GM23338 (cell line): ENCODE results near the gene PKM. TPM values are rescaled to one million over a fixed set of nuclear protein-coding genes. Genes with fewer than 3 reads are reported as not detected.
A peak's percentile ranks its signal among the peaks of the same experiment; 100 is the strongest.

Source experiments
- ATAC-seq: fragments of 200-7000 bp; cut with Tn5 transposase; 3 replicates; pipeline ENCODE4 v1.9.1; 2020
- DNase-seq: peaks from one replicate; pipeline ENCODE4 v3.0.0-alpha.2; 2015; ENCODE audit warnings: low spot score
- H2AFZ ChIP-seq: fragments of 200-600 bp; sonication (generic); 2 replicates; pipeline ENCODE4 v1.8.0; 2016; ENCODE audit warnings: antibody characterized with exemption, mild to moderate bottlenecking, moderate library complexity
- H3F3A ChIP-seq: fragments of 200-600 bp; sonication (generic); replicated peaks from 2 replicates; pipeline ENCODE4 v1.8.0; 2017; ENCODE audit warnings: antibody characterized with exemption, mixed run types, low read depth
- H3K27ac ChIP-seq: fragments of 200-600 bp; sonication (generic); 2 replicates; pipeline ENCODE4 v1.6.1; 2016; ENCODE audit warnings: low read depth
- H3K27me3 ChIP-seq: fragments of 200-600 bp; sonication (generic); 2 replicates; pipeline ENCODE4 v1.8.0; 2016; ENCODE audit warnings: mild to moderate bottlenecking, mixed run types, moderate library complexity; ENCODE audit not compliant: insufficient read depth
- H3K36me3 ChIP-seq: fragments of 200-600 bp; sonication (generic); 2 replicates; pipeline ENCODE4 v1.8.0; 2016; ENCODE audit warnings: mild to moderate bottlenecking; ENCODE audit not compliant: insufficient read depth
- H3K4me1 ChIP-seq: fragments of 200-600 bp; sonication (generic); 2 replicates; pipeline ENCODE4 v1.8.0; 2016; ENCODE audit warnings: mild to moderate bottlenecking, moderate library complexity; ENCODE audit not compliant: insufficient read depth
- H3K4me2 ChIP-seq: fragments of 200-600 bp; sonication (generic); 2 replicates; pipeline ENCODE4 v1.7.1; 2017; ENCODE audit warnings: mixed run types
- H3K4me3 ChIP-seq: fragments of 200-600 bp; sonication (generic); 2 replicates; pipeline ENCODE4 v1.6.1; 2016; ENCODE audit warnings: mixed run types
- H3K79me2 ChIP-seq: fragments of 200-600 bp; sonication (generic); replicated peaks from 2 replicates; pipeline ENCODE4 v1.8.0; 2017; ENCODE audit warnings: mild to moderate bottlenecking; ENCODE audit not compliant: insufficient read depth
- H3K9me2 ChIP-seq: fragments of 200-600 bp; sonication (generic); 2 replicates; pipeline ENCODE4 v1.8.0; 2017; ENCODE audit not compliant: insufficient read depth
- H4K20me1 ChIP-seq: fragments of 200-600 bp; sonication (generic); replicated peaks from 2 replicates; pipeline ENCODE4 v1.8.0; 2017; ENCODE audit warnings: mild to moderate bottlenecking; ENCODE audit not compliant: insufficient read depth
- H3K27ac Mint-ChIP-seq: 2 replicates; pipeline ENCODE4 v1.8.0; 2020; ENCODE audit warnings: inconsistent platforms, mild to moderate bottlenecking, moderate library complexity, mixed read lengths
- H3K27me3 Mint-ChIP-seq: 3 replicates; pipeline ENCODE4 v1.8.0; 2022; ENCODE audit warnings: low read depth, mild to moderate bottlenecking, moderate library complexity, mixed read lengths, inconsistent platforms; ENCODE audit not compliant: insufficient read depth, poor library complexity
- H3K36me3 Mint-ChIP-seq: 3 replicates; pipeline ENCODE4 v1.8.0; 2021; ENCODE audit warnings: low read depth, mild to moderate bottlenecking, inconsistent platforms, moderate library complexity, mixed read lengths
- H3K4me1 Mint-ChIP-seq: 3 replicates; pipeline ENCODE4 v1.8.0; 2020; ENCODE audit warnings: mild to moderate bottlenecking, inconsistent platforms, mixed read lengths
- H3K4me3 Mint-ChIP-seq: 3 replicates; pipeline ENCODE4 v1.8.0; 2021; ENCODE audit warnings: moderate library complexity, mild to moderate bottlenecking, inconsistent platforms, mixed read lengths
- H3K9me3 Mint-ChIP-seq: 3 replicates; pipeline ENCODE4 v1.8.0; 2020; ENCODE audit warnings: moderate library complexity, mild to moderate bottlenecking, inconsistent platforms, mixed read lengths
- CREB1 ChIP-seq: fragments of 250-450 bp; sonication (Bioruptor Pico); IDR thresholded peaks from 2 replicates; pipeline ENCODE4 v1.5.0; 2020; ENCODE audit warnings: low read depth, mild to moderate bottlenecking, moderate library complexity
- EZH2 ChIP-seq: fragments of 200-600 bp; sonication (generic); IDR thresholded peaks from one replicate; pipeline ENCODE4 v1.8.0; 2017; ENCODE audit warnings: antibody characterized with exemption, mild to moderate bottlenecking, low read depth; ENCODE audit not compliant: unreplicated experiment
- EZH2phosphoT487 ChIP-seq: fragments of 200-600 bp; sonication (generic); IDR thresholded peaks from one replicate; pipeline ENCODE4 v1.8.1; 2018; ENCODE audit warnings: antibody characterized with exemption; ENCODE audit not compliant: unreplicated experiment
- NANOG ChIP-seq: IDR thresholded peaks from 2 replicates; pipeline ENCODE4 v1.6.1; 2016; ENCODE audit warnings: antibody characterized with exemption, borderline replicate concordance
- POLR2AphosphoS5 ChIP-seq: IDR thresholded peaks from 2 replicates; pipeline ENCODE4 v1.6.1; 2016; ENCODE audit warnings: antibody characterized with exemption, low read depth
- REST ChIP-seq: IDR thresholded peaks from one replicate; pipeline ENCODE4 v1.6.1; 2018; ENCODE audit warnings: antibody characterized with exemption; ENCODE audit not compliant: unreplicated experiment
- STAT1 ChIP-seq: IDR thresholded peaks from one replicate; pipeline ENCODE4 v1.6.1; 2016; ENCODE audit warnings: antibody characterized with exemption; ENCODE audit not compliant: unreplicated experiment
- ZNF331 ChIP-seq: fragments of 250-450 bp; sonication (Bioruptor Pico); IDR thresholded peaks from 2 replicates; pipeline ENCODE4 v1.5.0; 2020; ENCODE audit warnings: low read depth, mild to moderate bottlenecking, moderate library complexity
- polyA plus RNA-seq: library from polyadenylated mRNA; unstranded; fragments of >200 nt; fragmentation: Nextera tagmentation; extraction: Ambion mirVana; gene quantifications from 2 replicates; pipeline ENCODE4 v1.2.1, GENCODE V29; 2016
- total RNA-seq: library from RNA; depleted of rRNA; stranded (reverse); fragments of >200 nt; shearing (Covaris generic); gene quantifications from 2 replicates; pipeline ENCODE4 v1.2.3, GENCODE V29; 2014
- TF ChIP-seq, protein P1 (sequence below): fragments of 250-450 bp; sonication (Bioruptor Pico); IDR thresholded peaks from 2 replicates; pipeline ENCODE4 v1.5.0; 2020; ENCODE audit warnings: mild to moderate bottlenecking, moderate library complexity

Gene PKM
- total and polyA plus RNA-seq, 2 experiments from 2014 or later, result 432 to 1,137 TPM

GRCh38 chr15:72231833-72232478, 966 bp upstream of the PKM start (continued):
- no peak for TF ChIP-seq REST
- no peak for TF ChIP-seq STAT1
- no peak for TF ChIP-seq NANOG
- no peak for TF ChIP-seq ZNF331 (CRISPR knock-in tag)

DNA sequence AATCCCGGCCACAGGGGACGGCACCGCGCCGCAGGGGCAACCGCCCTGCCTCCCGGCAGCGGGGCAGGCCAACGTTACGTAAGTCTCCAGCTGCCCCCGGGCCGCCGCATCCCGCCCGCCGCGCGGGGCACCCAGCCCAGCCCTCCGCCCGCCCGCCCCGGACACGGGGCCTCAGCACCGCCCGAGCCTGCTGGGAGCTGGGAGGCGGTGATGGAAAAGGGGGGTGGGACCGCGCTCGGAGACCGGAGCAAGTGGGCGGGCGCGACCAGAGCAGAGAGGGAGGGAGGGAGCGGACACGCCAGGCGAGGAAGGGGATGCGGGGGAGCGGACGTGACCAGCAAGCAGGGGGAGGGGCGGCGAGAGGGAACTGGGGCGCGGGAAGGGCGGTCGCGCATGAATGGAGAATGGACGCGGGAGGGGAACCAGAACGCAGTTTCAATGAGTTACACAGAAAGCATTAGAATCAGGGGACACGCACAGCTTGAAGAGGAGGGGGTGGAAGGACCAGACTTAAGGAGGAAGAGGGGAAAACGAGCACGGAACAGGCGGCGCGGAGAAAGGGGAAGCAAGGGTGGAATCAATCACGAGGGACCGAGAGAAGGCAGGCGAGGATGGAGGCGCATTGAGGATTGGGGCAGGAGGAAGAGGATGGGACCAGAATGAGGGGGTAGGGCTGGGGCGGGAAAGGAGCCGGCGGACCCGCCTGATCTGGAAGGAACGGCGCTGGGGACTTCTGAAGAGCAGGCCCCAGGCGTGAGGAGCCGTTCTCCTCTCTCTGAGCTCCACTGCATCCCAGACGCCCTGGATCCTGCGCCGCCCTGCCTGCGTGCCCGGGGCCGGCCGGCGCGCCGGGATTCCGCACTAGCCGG, 559 bp downstream of the PKM start:
- Histone ChIP-seq H2AFZ (0 out of 2 replicates have a peak overlapping the region, but pooled peaks have one; percentile 18), H3K9me2 (no peaks in the 10 kb centered on the region), H3K4me2 (peak overlapping the region; percentile 97), H3K27ac (peak overlapping the region; percentile 93), H4K20me1 (peaks cover 41% of the 10 kb centered on the region), H3K4me3 (peak overlapping the region; percentile 99), H3F3A (peaks cover 19% of the 10 kb centered on the region), H3K79me2 (peaks cover 55% of the 10 kb centered on the region), H3K4me1 (peaks cover 49% of the 10 kb centered on the region), H3K36me3 (peaks cover 8% of the 10 kb centered on the region; the same call in 1 of the 2 replicates), H3K27me3 (no peaks in the 10 kb centered on the region)
- Mint-ChIP-seq H3K9me3 (0 out of 3 replicates have a peak, but pooled peaks cover 2% of the 10 kb centered on the region), H3K27ac (peak overlapping the region; percentile 98), H3K36me3 (peaks cover 20% of the 10 kb centered on the region), H3K27me3 (peaks cover 41% of the 10 kb centered on the region), H3K4me1 (peaks cover 48% of the 10 kb centered on the region), H3K4me3 (peak overlapping the region; percentile 96)
- DNase-seq (peak; percentile 91), ATAC-seq (peak; percentile 31)
- TF ChIP-seq, protein P1, sequence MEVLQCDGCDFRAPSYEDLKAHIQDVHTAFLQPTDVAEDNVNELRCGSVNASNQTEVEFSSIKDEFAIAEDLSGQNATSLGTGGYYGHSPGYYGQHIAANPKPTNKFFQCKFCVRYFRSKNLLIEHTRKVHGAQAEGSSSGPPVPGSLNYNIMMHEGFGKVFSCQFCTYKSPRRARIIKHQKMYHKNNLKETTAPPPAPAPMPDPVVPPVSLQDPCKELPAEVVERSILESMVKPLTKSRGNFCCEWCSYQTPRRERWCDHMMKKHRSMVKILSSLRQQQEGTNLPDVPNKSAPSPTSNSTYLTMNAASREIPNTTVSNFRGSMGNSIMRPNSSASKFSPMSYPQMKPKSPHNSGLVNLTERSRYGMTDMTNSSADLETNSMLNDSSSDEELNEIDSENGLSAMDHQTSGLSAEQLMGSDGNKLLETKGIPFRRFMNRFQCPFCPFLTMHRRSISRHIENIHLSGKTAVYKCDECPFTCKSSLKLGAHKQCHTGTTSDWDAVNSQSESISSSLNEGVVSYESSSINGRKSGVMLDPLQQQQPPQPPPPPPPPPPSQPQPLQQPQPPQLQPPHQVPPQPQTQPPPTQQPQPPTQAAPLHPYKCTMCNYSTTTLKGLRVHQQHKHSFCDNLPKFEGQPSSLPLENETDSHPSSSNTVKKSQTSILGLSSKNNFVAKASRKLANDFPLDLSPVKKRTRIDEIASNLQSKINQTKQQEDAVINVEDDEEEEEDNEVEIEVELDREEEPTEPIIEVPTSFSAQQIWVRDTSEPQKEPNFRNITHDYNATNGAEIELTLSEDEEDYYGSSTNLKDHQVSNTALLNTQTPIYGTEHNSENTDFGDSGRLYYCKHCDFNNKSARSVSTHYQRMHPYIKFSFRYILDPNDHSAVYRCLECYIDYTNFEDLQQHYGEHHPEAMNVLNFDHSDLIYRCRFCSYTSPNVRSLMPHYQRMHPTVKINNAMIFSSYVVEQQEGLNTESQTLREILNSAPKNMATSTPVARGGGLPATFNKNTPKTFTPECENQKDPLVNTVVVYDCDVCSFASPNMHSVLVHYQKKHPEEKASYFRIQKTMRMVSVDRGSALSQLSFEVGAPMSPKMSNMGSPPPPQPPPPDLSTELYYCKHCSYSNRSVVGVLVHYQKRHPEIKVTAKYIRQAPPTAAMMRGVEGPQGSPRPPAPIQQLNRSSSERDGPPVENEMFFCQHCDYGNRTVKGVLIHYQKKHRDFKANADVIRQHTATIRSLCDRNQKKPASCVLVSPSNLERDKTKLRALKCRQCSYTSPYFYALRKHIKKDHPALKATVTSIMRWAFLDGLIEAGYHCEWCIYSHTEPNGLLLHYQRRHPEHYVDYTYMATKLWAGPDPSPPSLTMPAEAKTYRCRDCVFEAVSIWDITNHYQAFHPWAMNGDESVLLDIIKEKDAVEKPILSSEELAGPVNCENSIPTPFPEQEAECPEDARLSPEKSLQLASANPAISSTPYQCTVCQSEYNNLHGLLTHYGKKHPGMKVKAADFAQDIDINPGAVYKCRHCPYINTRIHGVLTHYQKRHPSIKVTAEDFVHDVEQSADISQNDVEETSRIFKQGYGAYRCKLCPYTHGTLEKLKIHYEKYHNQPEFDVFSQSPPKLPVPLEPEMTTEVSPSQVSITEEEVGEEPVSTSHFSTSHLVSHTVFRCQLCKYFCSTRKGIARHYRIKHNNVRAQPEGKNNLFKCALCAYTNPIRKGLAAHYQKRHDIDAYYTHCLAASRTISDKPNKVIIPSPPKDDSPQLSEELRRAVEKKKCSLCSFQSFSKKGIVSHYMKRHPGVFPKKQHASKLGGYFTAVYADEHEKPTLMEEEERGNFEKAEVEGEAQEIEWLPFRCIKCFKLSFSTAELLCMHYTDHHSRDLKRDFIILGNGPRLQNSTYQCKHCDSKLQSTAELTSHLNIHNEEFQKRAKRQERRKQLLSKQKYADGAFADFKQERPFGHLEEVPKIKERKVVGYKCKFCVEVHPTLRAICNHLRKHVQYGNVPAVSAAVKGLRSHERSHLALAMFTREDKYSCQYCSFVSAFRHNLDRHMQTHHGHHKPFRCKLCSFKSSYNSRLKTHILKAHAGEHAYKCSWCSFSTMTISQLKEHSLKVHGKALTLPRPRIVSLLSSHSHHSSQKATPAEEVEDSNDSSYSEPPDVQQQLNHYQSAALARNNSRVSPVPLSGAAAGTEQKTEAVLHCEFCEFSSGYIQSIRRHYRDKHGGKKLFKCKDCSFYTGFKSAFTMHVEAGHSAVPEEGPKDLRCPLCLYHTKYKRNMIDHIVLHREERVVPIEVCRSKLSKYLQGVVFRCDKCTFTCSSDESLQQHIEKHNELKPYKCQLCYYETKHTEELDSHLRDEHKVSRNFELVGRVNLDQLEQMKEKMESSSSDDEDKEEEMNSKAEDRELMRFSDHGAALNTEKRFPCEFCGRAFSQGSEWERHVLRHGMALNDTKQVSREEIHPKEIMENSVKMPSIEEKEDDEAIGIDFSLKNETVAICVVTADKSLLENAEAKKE (CRISPR knock-in tag), result no peak
- TF ChIP-seq CREB1, result peak; percentile 26; the same call in 1 of the 2 replicates
- TF ChIP-seq EZH2, result no peak
- peak; percentile 58 for TF ChIP-seq POLR2AphosphoS5
- no peak for TF ChIP-seq EZH2phosphoT487
